MM.1S (cell line): ENCODE measurements around the gene SLIT3.

Experiments used
- DNase-seq: peaks from one replicate; pipeline ENCODE4 v3.0.0-alpha.2; 2015
- H2AFZ ChIP-seq: fragments of 300-600 bp; sonication (generic); 2 replicates; pipeline ENCODE4 v1.6.0; 2016; ENCODE audit warnings: antibody characterized with exemption, low read length
- H3F3A ChIP-seq: fragments of 300-600 bp; sonication (generic); 2 replicates; pipeline ENCODE4 v1.6.1; 2016; ENCODE audit warnings: mild to moderate bottlenecking, antibody characterized with exemption, low read length, moderate library complexity, mixed read lengths; ENCODE audit not compliant: insufficient read depth
- H3K27ac ChIP-seq: fragments of 300-600 bp; sonication (generic); 2 replicates; pipeline ENCODE4 v1.5.1; 2016; ENCODE audit warnings: mild to moderate bottlenecking, low read length
- H3K27me3 ChIP-seq: fragments of 300-600 bp; sonication (generic); replicated peaks from 2 replicates; pipeline ENCODE4 v1.6.0; 2016; ENCODE audit warnings: low read length; ENCODE audit not compliant: insufficient read depth
- H3K36me3 ChIP-seq: fragments of 300-600 bp; sonication (generic); replicated peaks from 2 replicates; pipeline ENCODE4 v1.6.1; 2016; ENCODE audit warnings: mild to moderate bottlenecking, low read length, mixed read lengths; ENCODE audit not compliant: insufficient read depth
- H3K4me1 ChIP-seq: fragments of 300-600 bp; sonication (generic); 2 replicates; pipeline ENCODE4 v1.6.1; 2016; ENCODE audit warnings: low read length, mixed read lengths
- H3K4me2 ChIP-seq: fragments of 300-600 bp; sonication (generic); 2 replicates; pipeline ENCODE4 v1.6.0; 2016; ENCODE audit warnings: low read depth, low read length
- H3K4me3 ChIP-seq: fragments of 300-600 bp; sonication (generic); 2 replicates; pipeline ENCODE4 v1.5.1; 2016; ENCODE audit warnings: low read length, mixed read lengths
- H3K79me2 ChIP-seq: fragments of 300-600 bp; sonication (generic); 2 replicates; pipeline ENCODE4 v1.6.1; 2016; ENCODE audit warnings: mixed run types, low read length, mixed read lengths
- H3K9ac ChIP-seq: fragments of 300-600 bp; sonication (generic); 2 replicates; pipeline ENCODE4 v1.6.1; 2016; ENCODE audit warnings: low read length, mixed read lengths
- H3K9me2 ChIP-seq: fragments of 300-600 bp; sonication (generic); replicated peaks from 2 replicates; pipeline ENCODE4 v1.6.1; 2016; ENCODE audit warnings: mild to moderate bottlenecking, low read length, mixed read lengths; ENCODE audit not compliant: insufficient read depth
- H3K9me3 ChIP-seq: fragments of 300-600 bp; sonication (generic); replicated peaks from 2 replicates; pipeline ENCODE4 v1.6.1; 2016; ENCODE audit warnings: mild to moderate bottlenecking, low read length, mixed read lengths; ENCODE audit not compliant: insufficient read depth
- H4K20me1 ChIP-seq: fragments of 300-600 bp; sonication (generic); 2 replicates; pipeline ENCODE4 v1.6.1; 2016; ENCODE audit warnings: mild to moderate bottlenecking, low read length, moderate library complexity, mixed read lengths; ENCODE audit not compliant: insufficient read depth
- EZH2 ChIP-seq: fragments of 300-600 bp; sonication (generic); optimal IDR thresholded peaks from 2 replicates; pipeline ENCODE3; 2017; ENCODE audit warnings: low read depth, mild to moderate bottlenecking, antibody characterized with exemption, low read length, mixed read lengths
- EZH2phosphoT487 ChIP-seq: fragments of 300-600 bp; sonication (generic); IDR thresholded peaks from 2 replicates; pipeline ENCODE4 v1.6.1; 2018; ENCODE audit warnings: antibody characterized with exemption, low read length
- TF ChIP-seq, protein P1 (sequence below): fragments of 300-600 bp; sonication (generic); IDR thresholded peaks from 2 replicates; pipeline ENCODE4 v1.5.1; 2016; ENCODE audit warnings: antibody characterized with exemption, low read length, mixed read lengths

The SLIT3 gene

DNA sequence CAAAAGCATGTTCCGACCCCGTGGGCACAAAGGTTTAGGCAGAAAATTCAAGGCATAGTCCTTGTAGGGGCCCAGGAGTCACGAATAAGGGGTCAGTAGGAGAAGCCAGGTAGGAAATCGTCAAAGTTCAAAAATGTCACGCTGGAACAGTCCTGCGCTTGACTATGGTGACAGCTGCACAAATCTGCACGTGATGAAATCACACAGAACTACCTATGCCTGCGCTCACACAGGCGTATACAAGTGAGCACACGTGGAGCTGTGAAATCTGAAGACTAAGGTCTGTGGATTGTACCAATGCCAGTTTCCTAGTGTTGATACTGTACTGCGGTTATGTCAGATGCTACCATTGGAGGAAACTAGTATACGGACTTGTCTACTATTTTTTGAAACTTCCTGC, 418.7 kb downstream of the SLIT3 start:
- Histone ChIP-seq H3K9me2 (no peaks in the 10 kb centered on the region), H3F3A (no peaks in the 10 kb centered on the region)

DNA sequence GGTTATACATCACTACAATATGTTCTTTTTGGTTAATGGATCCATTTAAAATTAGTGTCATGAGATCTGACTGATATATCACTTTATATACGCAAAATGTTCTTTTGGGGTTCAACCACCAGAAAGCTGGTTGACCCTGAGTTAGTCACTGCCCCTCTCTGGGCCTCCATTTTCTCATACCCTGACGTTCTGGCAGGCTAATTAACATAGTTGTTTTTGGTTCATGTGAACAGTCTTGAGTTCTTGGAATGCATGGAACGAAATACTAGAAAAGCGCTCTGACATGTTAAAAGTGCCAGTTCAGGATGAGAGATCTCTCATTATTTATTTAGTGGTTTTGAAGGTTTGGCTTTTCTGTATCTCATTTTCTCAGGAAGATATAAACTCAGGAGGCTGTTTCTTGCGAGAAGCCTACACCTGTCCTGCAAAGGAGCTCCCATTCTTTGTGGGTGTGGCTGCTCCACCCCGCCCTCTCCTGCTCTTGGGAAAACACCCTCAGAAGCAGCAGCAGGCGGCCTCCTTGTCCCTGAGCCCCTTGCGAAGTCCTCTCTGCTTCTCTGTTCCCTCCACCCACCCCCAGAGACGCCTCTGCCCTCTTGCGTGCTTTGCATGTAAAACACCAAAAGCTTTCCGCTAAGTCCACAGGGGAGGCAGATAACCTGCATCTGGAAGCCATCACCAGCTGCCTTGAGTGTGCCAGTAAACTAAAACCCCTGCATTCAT, 419.4 kb downstream of the SLIT3 start:
- Histone ChIP-seq H3K4me2 (no peak overlapping the region), H3K4me1 (no peaks in the 10 kb centered on the region), H3K9ac (no peak overlapping the region), H3F3A (no peaks in the 10 kb centered on the region), H3K4me3 (no peak overlapping the region), H3K27ac (no peak overlapping the region), H2AFZ (no peak overlapping the region), H3K27me3 (no peaks in the 10 kb centered on the region), H3K9me2 (no peaks in the 10 kb centered on the region), H3K79me2 (no peaks in the 10 kb centered on the region), H3K36me3 (no peaks in the 10 kb centered on the region), H3K9me3 (no peaks in the 10 kb centered on the region), H4K20me1 (no peaks in the 10 kb centered on the region)
- no peak for DNase-seq
- TF ChIP-seq EZH2 (no peak), EZH2phosphoT487 (no peak)
- TF ChIP-seq, protein P1, sequence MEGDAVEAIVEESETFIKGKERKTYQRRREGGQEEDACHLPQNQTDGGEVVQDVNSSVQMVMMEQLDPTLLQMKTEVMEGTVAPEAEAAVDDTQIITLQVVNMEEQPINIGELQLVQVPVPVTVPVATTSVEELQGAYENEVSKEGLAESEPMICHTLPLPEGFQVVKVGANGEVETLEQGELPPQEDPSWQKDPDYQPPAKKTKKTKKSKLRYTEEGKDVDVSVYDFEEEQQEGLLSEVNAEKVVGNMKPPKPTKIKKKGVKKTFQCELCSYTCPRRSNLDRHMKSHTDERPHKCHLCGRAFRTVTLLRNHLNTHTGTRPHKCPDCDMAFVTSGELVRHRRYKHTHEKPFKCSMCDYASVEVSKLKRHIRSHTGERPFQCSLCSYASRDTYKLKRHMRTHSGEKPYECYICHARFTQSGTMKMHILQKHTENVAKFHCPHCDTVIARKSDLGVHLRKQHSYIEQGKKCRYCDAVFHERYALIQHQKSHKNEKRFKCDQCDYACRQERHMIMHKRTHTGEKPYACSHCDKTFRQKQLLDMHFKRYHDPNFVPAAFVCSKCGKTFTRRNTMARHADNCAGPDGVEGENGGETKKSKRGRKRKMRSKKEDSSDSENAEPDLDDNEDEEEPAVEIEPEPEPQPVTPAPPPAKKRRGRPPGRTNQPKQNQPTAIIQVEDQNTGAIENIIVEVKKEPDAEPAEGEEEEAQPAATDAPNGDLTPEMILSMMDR = no peak

More for the DNA sequence above, 418.7 kb downstream of the SLIT3 start:
- Histone ChIP-seq H3K36me3 (no peaks in the 10 kb centered on the region), H4K20me1 (no peaks in the 10 kb centered on the region), H3K27me3 (no peaks in the 10 kb centered on the region), H3K4me3 (no peak overlapping the region), H3K4me1 (no peaks in the 10 kb centered on the region), H2AFZ (no peak overlapping the region), H3K9me3 (no peaks in the 10 kb centered on the region), H3K27ac (no peak overlapping the region), H3K79me2 (no peaks in the 10 kb centered on the region), H3K9ac (no peak overlapping the region), H3K4me2 (no peak overlapping the region)
- TF ChIP-seq, protein P1 = no peak
- TF ChIP-seq EZH2phosphoT487 = no peak
- no peak for TF ChIP-seq EZH2
- no peak for DNase-seq

DNA sequence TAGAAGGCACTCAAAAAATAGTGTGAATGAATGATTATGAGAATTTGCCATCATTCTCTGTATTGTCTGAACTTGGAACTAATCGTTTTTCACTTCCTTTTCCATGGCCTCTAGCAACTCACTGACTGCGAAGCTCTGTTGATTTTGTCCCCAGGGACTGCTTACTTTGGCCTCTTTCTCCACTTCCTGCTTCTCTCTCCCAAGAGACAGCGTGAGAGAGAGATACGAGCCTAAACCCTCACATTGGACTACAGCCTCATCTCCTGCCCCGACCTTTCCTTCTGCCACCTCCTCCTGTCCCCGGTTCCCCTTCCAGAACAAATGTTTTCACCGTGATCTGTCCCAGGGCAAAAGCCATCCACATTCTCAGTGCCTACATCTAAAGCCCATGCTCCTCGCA, 421.0 kb downstream of the SLIT3 start:
- H2AFZ ChIP-seq = no peak overlapping the region
- no peak for DNase-seq
- H3K27ac ChIP-seq = no peak overlapping the region
- no peak for TF ChIP-seq EZH2
- TF ChIP-seq, protein P1 = no peak
- no peak for TF ChIP-seq EZH2phosphoT487
- H3K4me2 ChIP-seq = no peak overlapping the region
- H4K20me1 ChIP-seq = no peaks in the 10 kb centered on the region
- H3K9me2 ChIP-seq = no peaks in the 10 kb centered on the region
- no peak overlapping the region for H3K4me3 ChIP-seq
- H3K4me1 ChIP-seq = no peaks in the 10 kb centered on the region
- no peaks in the 10 kb centered on the region for H3K79me2 ChIP-seq
- no peaks in the 10 kb centered on the region for H3K27me3 ChIP-seq
- H3F3A ChIP-seq = no peaks in the 10 kb centered on the region
- no peak overlapping the region for H3K9ac ChIP-seq
- no peaks in the 10 kb centered on the region for H3K9me3 ChIP-seq
- no peaks in the 10 kb centered on the region for H3K36me3 ChIP-seq
